HepG2 (cell line): ENCODE measurements around the gene SMYD1. TPM values are rescaled to one million over a fixed set of nuclear protein-coding genes. Genes with fewer than 3 reads are reported as not detected.

Experiments
- ATF2 ChIP-seq: sonication (generic); formaldehyde crosslinking; IDR thresholded peaks from 2 replicates; pipeline ENCODE4 v1.4.0; 2020; ENCODE audit warnings: missing genetic modification reagents
- CBFB ChIP-seq: sonication (generic); formaldehyde crosslinking; IDR thresholded peaks from 2 replicates; pipeline ENCODE4 v1.4.0; 2020; ENCODE audit warnings: missing genetic modification reagents
- DPF2 ChIP-seq: sonication (generic); formaldehyde crosslinking; IDR thresholded peaks from 2 replicates; pipeline ENCODE4 v1.4.0; 2020; ENCODE audit warnings: mild to moderate bottlenecking, low read depth, missing genetic modification reagents, borderline replicate concordance
- ETS1 ChIP-seq: sonication (generic); formaldehyde crosslinking; IDR thresholded peaks from 2 replicates; pipeline ENCODE4 v1.4.0; 2020; ENCODE audit warnings: missing genetic modification reagents
- GLI4 ChIP-seq: sonication (generic); formaldehyde crosslinking; IDR thresholded peaks from 2 replicates; pipeline ENCODE4 v1.5.1; 2020; ENCODE audit warnings: missing genetic modification reagents, mild to moderate bottlenecking, moderate library complexity, borderline replicate concordance
- HNF4G ChIP-seq, 2 experiments: sonication (generic) in 1 of 2; formaldehyde crosslinking in 1 of 2; IDR thresholded peaks; 2 replicates each; pipeline versions ENCODE4 v1.4.0 to v1.6.1; 2011 to 2020; ENCODE audit warnings: borderline replicate concordance in 2 of 2, low read depth in 2 of 2, mild to moderate bottlenecking in 2 of 2, low read length in 1 of 2, missing genetic modification reagents in 1 of 2, moderate library complexity in 1 of 2
- MXI1 ChIP-seq: IDR thresholded peaks from 3 replicates; pipeline ENCODE4 v1.6.1; 2012; ENCODE audit warnings: low read depth, low read length, inconsistent platforms, borderline replicate concordance
- TSC22D2 ChIP-seq: sonication (generic); formaldehyde crosslinking; IDR thresholded peaks from 2 replicates; pipeline ENCODE4 v1.5.1; 2020; ENCODE audit warnings: missing genetic modification reagents, mild to moderate bottlenecking, borderline replicate concordance
- ZNF558 ChIP-seq: sonication (generic); formaldehyde crosslinking; IDR thresholded peaks from 2 replicates; pipeline ENCODE4 v1.9.0; 2022; ENCODE audit warnings: mild to moderate bottlenecking, missing genetic modification reagents, borderline replicate concordance
- ZNF589 ChIP-seq: sonication (generic); formaldehyde crosslinking; conservative IDR thresholded peaks from 2 replicates; pipeline ENCODE4 v1.8.0; 2022; ENCODE audit warnings: mild to moderate bottlenecking, moderate library complexity, missing genetic modification reagents
- polyA plus RNA-seq, 8 experiments: library from polyadenylated mRNA; depleted of rRNA in 3 of 8; stranded (reverse) in 7 of 8; unstranded in 1 of 8; fragments of >200 nt; fragmentation: Illumina TruSeq in 4 of 8; extraction: Trizol in 4 of 8; gene quantifications; 2 replicates each; pipeline versions ENCODE4 v1.2.1 to v1.2.3, GENCODE V29; 2011 to 2016; ENCODE audit warnings: low read depth in 4 of 8, missing spikeins in 1 of 8, mixed read lengths in 1 of 8; ENCODE audit not compliant: insufficient read depth in 1 of 8
- total RNA-seq, 5 experiments: library from RNA; depleted of rRNA; stranded (reverse); fragments of >200 nt; fragmentation: Illumina TruSeq; extraction: Trizol; gene quantifications; 2 replicates each; pipeline ENCODE4 v1.2.3, GENCODE V29; 2016; ENCODE audit warnings: low read depth in 1 of 5

The SMYD1 gene
- total and polyA plus RNA-seq, 2 of the 13 experiments (the other 11 are each of a cell fraction or from before 2014, with no cell fraction given) = not detected

- peak; percentile 98 for TF ChIP-seq HNF4G (IDR thresholded peaks at IDR 0.05; ENCODE audit: borderline replicate concordance, low read depth, low read length)
- TF ChIP-seq HNF4G (CRISPR knock-in tag; IDR thresholded peaks at IDR 0.05; ENCODE audit: borderline replicate concordance, low read depth) = peak; percentile 88; the same call in 1 of the 2 replicates
- peak; percentile 61; the same call in 1 of the 2 replicates for TF ChIP-seq ZNF589 (CRISPR knock-in tag)
- peak; percentile 89 for TF ChIP-seq ATF2 (CRISPR knock-in tag)
- TF ChIP-seq GLI4 (CRISPR knock-in tag) = peak; percentile 63; the same call in 1 of the 2 replicates
- peak; percentile 64; the same call in 1 of the 3 replicates for TF ChIP-seq MXI1
- peak; percentile 97 for TF ChIP-seq TSC22D2 (CRISPR knock-in tag)
- TF ChIP-seq ZNF558 = peak; percentile 85
- TF ChIP-seq CBFB (CRISPR knock-in tag) = peak; percentile 45
- no peak for TF ChIP-seq ETS1 (CRISPR knock-in tag)
- peak; percentile 44 for TF ChIP-seq DPF2
- TF ChIP-seq, all 625 proteins: peak for 388
These were observed 60.4 kb downstream of the SMYD1 start, which contains the start of gene FABP1 (continued) for GRCh38 chr2:88127888-88128653.
